Spleen (tissue), 11 donors: ENCODE results near the gene TRPM1. TPM values are rescaled to one million over a fixed set of nuclear protein-coding genes. Genes with fewer than 3 reads are reported as not detected.

ENCODE experiments used
- DNase-seq: peaks from one replicate; pipeline ENCODE4 v3.0.0-alpha.2; 2020
- H3K27ac ChIP-seq, 8 donors: fragments of 200-600 bp; sonication (generic) in 7 of 8; 1 replicate in 4 of 8; 2 replicates in 4 of 8; pipeline versions ENCODE4 v1.5.0 to v1.8.0; 2016 to 2021; ENCODE audit warnings: inconsistent platforms in 4 of 8, mild to moderate bottlenecking in 4 of 8, moderate library complexity in 1 of 8
- H3K27me3 ChIP-seq, 7 donors: fragments of 200-600 bp; sonication (generic) in 6 of 7; replicated peaks in 1 of 7; 1 replicate in 4 of 7; 2 replicates in 3 of 7; pipeline versions ENCODE4 v1.5.0 to v1.8.0; 2016 to 2021; ENCODE audit warnings: inconsistent platforms in 3 of 7, mild to moderate bottlenecking in 1 of 7
- H3K36me3 ChIP-seq, 6 donors: fragments of 200-600 bp; sonication (generic) in 5 of 6; 1 replicate in 4 of 6; 2 replicates in 2 of 6; pipeline versions ENCODE4 v1.5.0 to v1.8.0; 2016 to 2021; ENCODE audit warnings: inconsistent platforms in 2 of 6
- H3K4me1 ChIP-seq, 6 donors: fragments of 200-600 bp; sonication (generic) in 5 of 6; 1 replicate in 3 of 6; 2 replicates in 3 of 6; pipeline versions ENCODE4 v1.5.0 to v1.8.0; 2016 to 2021; ENCODE audit warnings: inconsistent platforms in 3 of 6
- H3K4me3 ChIP-seq, 8 donors: fragments of 200-600 bp; sonication (generic) in 7 of 8; 1 replicate in 4 of 8; 2 replicates in 4 of 8; pipeline versions ENCODE4 v1.5.0 to v1.8.0; 2016 to 2021; ENCODE audit warnings: inconsistent platforms in 4 of 8, mild to moderate bottlenecking in 4 of 8, moderate library complexity in 2 of 8
- H3K9me3 ChIP-seq, 8 donors: fragments of 200-600 bp; sonication (generic) in 7 of 8; 1 replicate in 4 of 8; 2 replicates in 4 of 8; pipeline versions ENCODE4 v1.5.0 to v1.8.0; 2016 to 2021; ENCODE audit warnings: inconsistent platforms in 4 of 8
- CTCF ChIP-seq, 11 experiments: fragments of 200-600 bp in 7 of 11; fragments of 450-650 bp in 4 of 11; sonication (generic) in 4 of 11; IDR thresholded peaks in 8 of 11; conservative IDR thresholded peaks in 3 of 11; 1 replicate in 7 of 11; 2 replicates in 4 of 11; pipeline versions ENCODE4 v1.4.0 to v1.8.0; 2016 to 2021; ENCODE audit warnings: antibody characterized with exemption in 11 of 11, inconsistent platforms in 4 of 11, mild to moderate bottlenecking in 1 of 11
- POLR2A ChIP-seq, 3 donors: fragments of 450-650 bp; IDR thresholded peaks; one replicate each; pipeline ENCODE4 v1.5.1; 2017; ENCODE audit warnings: antibody characterized with exemption in 3 of 3, mild to moderate bottlenecking in 1 of 3
- POLR2AphosphoS5 ChIP-seq, 3 donors: sonication (generic); formaldehyde crosslinking; IDR thresholded peaks; one replicate each; pipeline ENCODE4 v1.5.1; 2017; ENCODE audit warnings: antibody characterized with exemption in 3 of 3
- WGBS, 5 donors: extraction: QIAGEN DNeasy Blood & Tissue Kit in 3 of 5; methylation state at CpG; one replicate each; pipeline versions ENCODE4 v1.1.5 to v1.1.7; 2013 to 2018; 5-methylcytosine and 5-hydroxymethylcytosine counted together
- intact Hi-C: fragments of 100-400 bp; cut with DNase I; formaldehyde crosslinking; loops from one replicate; pipeline ENCODE4 v1.15.0; 2023; ENCODE audit warnings: low total_unique reads
- polyA plus RNA-seq, 3 donors: library from polyadenylated mRNA; stranded (reverse); fragments of 200-250 nt; gene quantifications; one replicate each; pipeline ENCODE4 v1.2.1, GENCODE V29; 2013
- total RNA-seq, 7 donors: library from RNA; depleted of rRNA in 3 of 7; stranded (reverse); fragments of >200 nt in 3 of 7; fragmentation: NEBNext Ultra II Directional in 4 of 7; extraction: Animal tissue kit (Norgen Biotek cat#: 25700) in 4 of 7; gene quantifications; one replicate each; pipeline versions ENCODE4 v1.1.0 to v1.2.1, GENCODE V29; 2016 to 2021
- donor health status: healthy with polysubstance abuse.
- donor health status: DM: no; HTN: no; CAD: no; lungs with moderate emphysema.
- donor health status: DM: no; HTN: no; CAD: no.
- donor health status: Bipolar disorder and iron deficiency.
- donor health status: healthy.
- donor health status: DM: no; HTN: no; CAD: no.
- donor health status: DM: yes; HTN: yes; CAD: no.

Gene TRPM1
- total and polyA plus RNA-seq, 10 donors, result 0.06 to 0.42 TPM; not detected in 8

- intact Hi-C loops, result no loop called here
- Histone ChIP-seq H3K4me1 (peaks cover 0 to 36% (median 24%) of the 10 kb centered on the region in 6 donors), H3K9me3 (no peaks in the 10 kb centered on the region), H3K36me3 (no peaks in the 10 kb centered on the region), H3K4me3 (no peak overlapping the region), H3K27ac (no peak overlapping the region), H3K27me3 (peaks cover 0 to 4% (median 0%) of the 10 kb centered on the region in 7 donors)
- WGBS, 5 donors, result 82 to 91% (median 88%) methylated on average over 11 of the region's 11 CpGs
- TF ChIP-seq CTCF (IDR thresholded peaks at IDR 0.05 in 8 of 11, conservative IDR thresholded peaks at IDR 0.05 in 3 of 11) (no peak), POLR2AphosphoS5 (IDR thresholded peaks at IDR 0.05) (no peak), POLR2A (IDR thresholded peaks at IDR 0.05) (no peak)
- no peak for DNase-seq
Observed at GRCh38 chr15:31082771-31083369, 18.7 kb downstream of the TRPM1 start.

- H3K4me1 ChIP-seq, result peaks cover 0 to 36% (median 24%) of the 10 kb centered on the region in 6 donors
- DNase-seq, result no peak
- no peak overlapping the region for H3K27ac ChIP-seq
- TF ChIP-seq CTCF (IDR thresholded peaks at IDR 0.05 in 8 of 11, conservative IDR thresholded peaks at IDR 0.05 in 3 of 11) (no peak), POLR2AphosphoS5 (IDR thresholded peaks at IDR 0.05) (no peak), POLR2A (IDR thresholded peaks at IDR 0.05) (no peak)
- no peaks in the 10 kb centered on the region for H3K9me3 ChIP-seq
- WGBS, 5 donors, result 59 to 71% (median 66%) methylated on average over 6 of the region's 6 CpGs
- no peaks in the 10 kb centered on the region for H3K36me3 ChIP-seq
- intact Hi-C loops, result no loop called here
- no peak overlapping the region for H3K4me3 ChIP-seq
- peaks cover 0 to 4% (median 0%) of the 10 kb centered on the region in 7 donors for H3K27me3 ChIP-seq
Observed at GRCh38 chr15:31081588-31082250, 19.8 kb downstream of the TRPM1 start.

- peaks cover 0 to 36% (median 24%) of the 10 kb centered on the region in 6 donors for H3K4me1 ChIP-seq
- no peaks in the 10 kb centered on the region for H3K36me3 ChIP-seq
- TF ChIP-seq POLR2A (IDR thresholded peaks at IDR 0.05) (no peak), POLR2AphosphoS5 (IDR thresholded peaks at IDR 0.05) (no peak), CTCF (IDR thresholded peaks at IDR 0.05 in 8 of 11, conservative IDR thresholded peaks at IDR 0.05 in 3 of 11) (no peak)
- no peaks in the 10 kb centered on the region for H3K9me3 ChIP-seq
- H3K4me3 ChIP-seq, result peak overlapping the region in 6 of 8 donors; percentile 21 to 65 (median 29)
- H3K27ac ChIP-seq, result no peak overlapping the region
- intact Hi-C loops, result no loop called here
- WGBS, 5 donors, result 39 to 64% (median 51%) methylated on average over 9 to 11 of the region's 11 CpGs
- peaks cover 0 to 4% (median 0%) of the 10 kb centered on the region in 7 donors for H3K27me3 ChIP-seq
- no peak for DNase-seq
Observed at GRCh38 chr15:31081056-31081455, 20.5 kb downstream of the TRPM1 start.

- TF ChIP-seq CTCF (IDR thresholded peaks at IDR 0.05 in 8 of 11, conservative IDR thresholded peaks at IDR 0.05 in 3 of 11), result no peak
- TF ChIP-seq POLR2AphosphoS5 (IDR thresholded peaks at IDR 0.05), result peak in 1 of 3 donors; percentile 25
- Histone ChIP-seq H3K4me3 (peak overlapping the region in 6 of 8 donors; percentile 21 to 65 (median 29)), H3K27ac (no peak overlapping the region), H3K4me1 (peaks cover 0 to 36% (median 24%) of the 10 kb centered on the region in 6 donors), H3K27me3 (peaks cover 0 to 4% (median 0%) of the 10 kb centered on the region in 7 donors), H3K36me3 (no peaks in the 10 kb centered on the region), H3K9me3 (no peaks in the 10 kb centered on the region)
- 9 to 49% (median 16%) methylated on average over 17 to 26 of the region's 26 CpGs for WGBS, 5 donors
- intact Hi-C loops, result no loop called here
- DNase-seq, result no peak
Observed at GRCh38 chr15:31080591-31081014, 20.9 kb downstream of the TRPM1 start.
